ENCODE results near the gene RGS6.

Gene RGS6

DNA sequence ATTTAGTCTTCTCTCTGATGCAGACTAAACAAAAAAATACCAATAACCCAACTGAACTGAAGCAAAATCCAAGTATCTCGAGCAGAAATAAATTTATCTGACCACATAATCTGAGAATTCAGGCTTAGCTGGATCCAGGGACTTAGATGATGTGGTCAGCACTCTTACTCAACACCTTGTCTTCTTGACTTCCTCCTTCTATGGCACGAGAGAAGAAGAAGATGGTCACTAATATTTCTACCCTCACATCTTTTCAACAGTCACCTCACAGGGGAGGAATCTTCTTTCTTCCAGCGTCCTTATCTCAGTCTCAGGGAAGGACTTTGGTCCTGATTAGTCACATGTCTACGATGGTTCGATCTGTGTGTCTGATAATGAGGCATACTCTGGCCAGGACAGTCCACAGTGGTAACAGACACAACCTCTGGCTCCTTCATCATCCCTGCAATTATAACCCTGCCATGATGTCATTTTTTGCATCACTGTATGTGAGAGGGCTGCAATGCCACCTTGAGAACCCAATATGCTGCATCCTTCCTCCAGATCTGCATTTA is 15.8 kb downstream of the RGS6 start:
- DNase-seq: no peak

DNA sequence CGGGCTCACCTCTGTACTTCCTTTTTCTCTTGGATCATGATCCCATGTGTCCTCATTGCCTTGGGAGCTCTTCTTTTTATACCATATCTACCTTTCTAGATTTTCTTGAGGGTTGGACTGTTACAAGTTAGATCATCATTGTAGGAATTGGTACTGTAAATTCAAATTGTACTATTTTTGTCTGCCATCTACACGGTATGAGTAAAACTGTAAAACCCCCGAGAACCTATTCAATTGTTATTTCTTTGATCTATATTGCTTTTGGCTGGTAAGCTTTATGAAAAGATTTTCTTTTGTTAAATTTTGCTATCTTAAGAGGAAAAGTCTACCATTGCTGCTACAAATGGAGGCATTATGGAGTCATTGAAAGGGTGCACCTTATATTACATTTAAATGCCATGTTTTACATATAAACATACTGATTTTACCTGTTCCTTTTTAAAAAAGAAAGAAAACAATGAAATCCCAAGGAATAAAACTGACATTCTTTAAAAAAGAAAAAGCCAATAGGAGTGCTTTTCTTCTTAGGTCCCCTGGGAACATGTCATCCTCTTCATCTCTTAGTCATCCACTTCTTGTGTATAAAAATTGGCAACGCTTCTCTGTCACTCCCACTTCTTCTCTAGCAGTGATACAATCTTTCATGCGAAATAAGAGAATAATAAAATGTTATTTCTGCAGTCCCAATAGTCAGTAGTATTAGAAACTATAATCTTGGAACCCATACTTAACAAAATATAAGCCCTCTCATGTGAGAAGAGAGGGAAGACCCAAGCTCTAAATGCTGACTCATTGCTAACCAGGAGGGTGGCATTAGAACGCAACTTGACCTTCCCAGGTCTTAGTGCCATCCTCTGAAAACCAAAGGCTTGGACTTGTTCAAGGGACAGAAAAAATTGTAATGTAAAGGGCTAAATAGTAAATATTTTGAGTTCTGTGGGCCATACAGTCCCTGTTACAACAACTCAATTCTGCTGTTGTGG is 20.4 kb downstream of the RGS6 start:
- DNase-seq: no peak

DNA sequence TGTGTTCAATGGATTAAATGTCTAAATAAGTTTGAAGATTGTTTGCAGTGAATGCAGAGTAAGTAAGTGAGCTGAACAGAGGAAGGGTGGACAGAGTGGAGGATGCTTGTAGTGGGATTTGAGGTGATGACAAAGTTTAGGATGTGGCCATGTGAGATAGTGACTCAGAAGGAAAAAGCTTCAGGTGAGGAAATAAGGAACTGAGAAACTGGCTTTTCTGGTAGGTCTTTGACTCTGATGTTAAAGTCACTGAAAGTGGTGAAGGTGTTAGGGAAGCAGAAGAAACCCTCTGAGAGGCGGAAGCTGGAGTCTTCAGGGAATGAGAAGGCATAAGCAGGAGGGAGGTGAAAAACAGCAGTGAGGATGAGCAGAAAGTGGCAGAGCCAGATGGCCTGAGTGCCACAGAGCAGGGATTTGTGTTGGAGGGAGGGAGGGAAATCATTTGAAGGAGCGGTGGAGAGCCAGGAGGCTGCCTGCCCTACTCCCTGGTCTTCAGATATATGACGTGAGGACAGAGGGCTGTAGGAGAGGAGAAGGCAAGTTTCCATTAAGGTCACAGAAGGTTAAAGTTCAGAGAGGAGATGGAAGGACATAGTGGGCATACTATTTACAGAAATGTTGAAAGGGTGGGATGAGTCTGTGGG is 24.8 kb downstream of the RGS6 start:
- no peak for DNase-seq

DNA sequence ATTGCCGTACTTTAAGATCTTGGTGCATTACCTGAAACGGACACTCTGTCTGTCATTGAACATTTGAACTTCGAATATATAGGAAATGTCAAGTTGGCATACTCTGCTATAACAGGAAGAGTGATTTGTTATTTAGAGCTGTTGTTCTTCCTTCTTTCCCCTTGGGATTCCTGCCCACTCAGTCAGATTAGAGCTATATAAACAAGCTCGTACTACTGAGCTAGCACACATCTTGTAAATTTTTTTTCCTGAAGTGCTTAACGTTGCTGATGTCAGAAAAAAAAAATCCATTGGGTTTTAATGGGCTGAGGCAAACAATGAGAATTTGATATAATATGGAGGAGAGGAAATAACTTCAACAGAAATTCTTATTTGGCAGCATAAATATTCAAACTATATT is 26.8 kb downstream of the RGS6 start:
- DNase-seq: peak; percentile 13

DNA sequence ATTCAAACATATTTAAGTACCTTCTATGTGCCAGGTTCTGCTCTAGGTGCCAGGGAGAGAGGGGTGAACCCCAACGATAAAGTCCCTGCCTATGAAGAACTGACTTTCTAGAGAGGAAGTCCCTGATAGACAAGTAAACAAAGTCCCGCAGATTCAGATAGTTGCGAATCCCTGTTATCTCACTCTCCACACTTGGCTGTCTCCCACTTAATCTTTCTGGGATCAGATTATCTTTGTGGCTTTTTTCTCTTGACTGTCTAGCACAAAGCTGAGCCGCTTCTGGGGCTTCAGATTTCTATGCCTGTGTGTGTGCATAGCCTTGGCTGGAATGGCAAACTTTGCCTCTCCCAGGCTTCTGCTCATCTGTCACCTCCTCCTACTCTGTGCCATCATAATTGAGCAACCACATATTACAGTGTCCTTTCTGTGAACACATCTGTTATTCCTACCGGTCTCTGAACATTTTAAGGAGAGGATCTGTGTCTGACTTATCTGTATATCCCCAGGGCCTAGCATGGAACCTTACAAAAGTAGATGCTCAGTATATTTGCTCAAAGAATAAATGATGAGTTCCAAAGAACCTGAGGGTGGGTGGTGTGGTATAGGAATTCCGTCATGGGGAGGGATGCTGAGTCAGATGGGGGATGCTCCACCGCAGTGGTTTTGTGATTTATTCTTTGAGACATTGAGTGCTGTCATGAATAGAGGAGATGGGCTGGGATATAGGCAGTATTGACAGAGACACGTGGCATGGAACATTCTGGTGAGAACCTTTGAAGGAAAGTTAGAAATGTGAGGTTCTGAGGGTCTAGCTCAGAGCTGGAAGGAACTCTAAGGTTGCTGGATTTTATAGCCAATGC is 28.5 kb downstream of the RGS6 start:
- no peak for DNase-seq

DNA sequence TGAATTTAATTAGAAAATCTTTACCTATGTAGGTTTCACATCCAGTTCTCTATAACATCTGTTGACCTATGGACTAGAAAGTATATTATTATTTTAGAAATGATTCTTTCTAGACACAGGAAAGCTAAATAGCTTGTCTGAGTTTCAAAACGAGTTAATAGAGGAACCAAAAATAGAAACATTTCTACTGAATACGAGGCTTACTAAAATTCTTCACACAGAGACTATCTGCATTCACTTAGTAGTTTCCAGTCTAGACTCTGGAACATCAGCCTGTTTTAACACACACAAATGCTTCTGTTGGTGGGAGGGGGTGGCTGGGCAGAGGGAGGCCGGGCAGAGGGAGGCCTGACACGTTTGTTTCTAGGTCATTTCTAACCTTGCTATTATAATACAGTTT is 29.7 kb downstream of the RGS6 start:
- DNase-seq: no peak

DNA sequence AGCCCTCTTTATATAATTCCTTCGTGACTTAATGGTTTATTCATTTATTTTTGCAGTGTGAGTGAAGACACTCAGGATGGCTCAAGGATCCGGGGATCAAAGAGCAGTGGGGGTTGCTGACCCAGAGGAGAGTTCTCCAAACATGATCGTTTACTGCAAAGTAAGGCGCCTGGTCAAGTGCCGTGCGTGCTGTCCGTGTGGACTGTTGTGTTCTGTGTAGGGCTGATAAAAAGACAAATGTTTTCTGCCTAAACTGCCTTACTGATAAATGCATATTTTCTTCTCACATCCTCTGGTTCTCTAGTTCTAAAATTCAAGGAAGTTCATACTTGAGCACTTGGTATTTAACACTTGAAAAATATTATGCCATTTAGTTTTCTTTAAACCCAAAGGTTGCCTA is 32.5 kb downstream of the RGS6 start:
- DNase-seq: no peak

DNA sequence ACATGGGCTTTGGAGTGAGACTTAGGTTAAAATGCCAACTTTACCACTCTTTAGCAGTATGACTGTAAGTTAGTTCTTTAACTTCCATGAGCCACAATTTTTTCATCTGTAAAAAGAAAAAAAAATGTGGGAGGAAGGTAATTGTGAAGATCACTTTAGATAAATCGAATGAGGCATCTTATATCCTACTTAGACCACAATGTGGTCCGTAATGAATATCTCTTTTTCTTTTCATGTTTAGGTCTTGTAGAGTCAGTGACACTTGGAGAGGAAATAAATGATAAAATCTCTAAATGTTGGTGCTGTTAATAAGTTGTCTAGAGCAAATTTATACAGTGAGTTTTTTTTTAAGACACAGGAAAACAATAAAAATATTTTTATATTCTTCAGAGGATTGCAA is 34.3 kb downstream of the RGS6 start:
- DNase-seq: no peak

DNA sequence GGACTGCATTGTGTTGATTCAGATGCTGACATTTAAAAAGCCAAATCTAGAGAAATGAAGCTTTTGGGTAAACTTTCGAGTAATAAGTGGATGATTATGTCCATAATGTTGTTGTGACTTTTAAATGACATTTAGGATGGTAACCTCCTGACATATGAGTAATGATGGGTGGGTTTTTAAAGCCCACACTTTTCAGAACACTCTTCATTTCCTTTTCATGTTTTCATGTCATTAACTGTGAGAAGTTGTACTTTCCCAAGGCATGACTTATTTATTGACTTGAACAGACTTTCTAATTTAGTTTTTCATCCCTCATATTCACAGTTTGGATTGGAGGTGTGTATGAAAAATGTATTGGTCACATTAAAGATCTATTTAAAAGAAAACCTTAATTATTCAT is 35.5 kb downstream of the RGS6 start:
- no peak for DNase-seq

DNA sequence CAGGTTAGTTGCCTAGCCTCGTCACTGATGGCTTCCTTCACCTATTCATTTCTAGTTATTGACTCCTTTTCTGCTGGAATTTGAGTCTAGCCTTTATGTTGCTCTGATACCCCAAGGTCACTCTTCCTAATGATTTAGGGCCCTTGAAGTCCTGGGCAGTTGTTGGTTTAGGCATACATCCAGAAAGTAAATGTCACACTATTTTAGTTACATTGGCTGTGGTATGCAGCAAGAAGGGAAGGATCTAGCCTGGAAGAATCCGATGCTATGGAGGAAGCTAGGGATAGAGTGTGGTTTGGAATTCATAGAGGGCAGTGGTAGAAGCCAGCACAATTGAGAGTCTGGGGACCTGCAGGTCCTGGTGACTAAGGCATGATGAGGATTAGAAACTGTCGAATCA is 38.0 kb downstream of the RGS6 start:
- DNase-seq: no peak

DNA sequence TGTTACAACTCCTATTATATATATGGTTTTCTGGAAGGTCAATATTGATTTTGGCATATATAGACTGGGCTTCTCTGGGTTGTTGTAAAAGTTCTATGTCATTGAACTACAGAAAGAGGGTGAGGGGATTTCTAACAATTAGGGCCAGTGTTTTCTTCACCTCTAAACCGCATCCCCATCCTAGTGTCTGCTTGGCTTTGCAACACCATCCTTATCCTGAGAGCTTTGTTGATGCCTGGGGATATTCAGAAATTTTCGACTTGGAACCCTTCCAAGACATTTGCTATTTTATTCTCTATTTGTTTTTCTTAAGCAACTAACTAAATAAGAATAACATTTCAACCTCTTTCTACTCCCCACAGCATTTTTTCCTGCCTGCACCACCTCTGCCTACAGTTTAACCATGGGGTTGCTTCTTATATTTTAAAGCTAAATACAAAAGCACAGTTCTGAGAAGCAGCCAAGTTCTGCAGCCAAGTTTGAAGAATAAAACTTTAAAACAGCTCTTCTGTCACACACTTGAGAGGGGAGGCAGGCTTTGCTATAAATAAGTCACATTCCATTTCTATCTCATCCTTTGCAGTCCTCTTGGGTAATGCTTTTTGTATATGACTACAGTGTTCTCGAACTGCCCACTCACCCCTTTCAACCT is 53.4 kb downstream of the RGS6 start:
- no peak for DNase-seq

DNA sequence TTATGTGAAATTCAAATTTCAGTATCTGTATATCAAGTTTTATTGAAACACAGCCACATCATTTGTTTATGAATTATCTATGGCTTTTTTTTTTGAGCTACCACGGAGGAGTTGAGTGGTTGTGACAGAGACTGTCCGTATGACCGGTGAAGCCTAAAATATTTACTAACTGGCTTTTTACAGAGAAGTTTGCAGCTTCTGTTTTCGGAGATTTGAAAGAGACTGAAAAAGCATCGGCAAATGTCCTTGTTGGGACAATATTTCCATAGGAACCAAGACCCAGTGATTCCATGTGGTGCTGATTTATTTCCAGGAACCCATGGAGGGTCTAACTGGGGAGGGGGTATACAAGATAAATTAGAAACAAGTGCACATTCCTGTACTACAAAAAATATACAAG is 56.2 kb downstream of the RGS6 start:
- DNase-seq: no peak

DNA sequence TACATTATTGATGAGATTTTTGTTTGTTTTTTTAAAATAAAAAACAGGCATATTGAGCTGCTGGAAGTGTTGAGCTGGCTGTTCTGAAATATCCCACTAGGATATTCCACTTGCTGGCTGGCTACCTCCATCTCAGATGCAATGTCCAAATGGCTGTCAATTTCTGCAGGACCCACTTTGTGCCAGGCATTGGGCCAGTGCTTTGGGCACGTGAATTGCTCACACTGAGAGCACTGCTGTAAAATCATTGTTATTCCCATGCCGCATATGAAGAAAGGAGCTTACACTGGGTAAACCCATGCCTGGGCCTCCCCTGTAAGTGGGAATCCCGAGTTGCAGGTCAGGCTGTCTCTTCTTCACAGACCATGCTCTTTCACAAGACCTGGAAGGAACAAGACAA is 56.7 kb downstream of the RGS6 start:
- DNase-seq: no peak

DNA sequence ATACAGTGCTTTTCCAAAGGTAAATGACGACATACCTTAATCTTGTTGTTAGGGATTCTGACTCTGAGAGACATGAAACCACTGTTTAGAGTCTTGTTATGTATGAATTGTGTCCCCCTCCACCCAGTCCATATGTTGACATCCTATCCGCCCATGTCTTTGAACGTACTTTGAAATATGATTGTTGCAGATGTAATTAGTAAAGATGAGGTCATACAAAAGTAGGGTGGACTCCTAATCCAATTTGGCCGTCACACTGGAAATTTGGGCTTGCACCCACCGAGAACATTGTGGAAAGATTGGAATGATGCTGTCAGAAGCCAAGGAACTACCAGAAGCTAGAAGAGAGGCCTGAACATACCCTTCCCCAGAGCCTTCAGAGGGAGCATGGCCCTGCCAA is 62.2 kb downstream of the RGS6 start:
- DNase-seq: no peak

DNA sequence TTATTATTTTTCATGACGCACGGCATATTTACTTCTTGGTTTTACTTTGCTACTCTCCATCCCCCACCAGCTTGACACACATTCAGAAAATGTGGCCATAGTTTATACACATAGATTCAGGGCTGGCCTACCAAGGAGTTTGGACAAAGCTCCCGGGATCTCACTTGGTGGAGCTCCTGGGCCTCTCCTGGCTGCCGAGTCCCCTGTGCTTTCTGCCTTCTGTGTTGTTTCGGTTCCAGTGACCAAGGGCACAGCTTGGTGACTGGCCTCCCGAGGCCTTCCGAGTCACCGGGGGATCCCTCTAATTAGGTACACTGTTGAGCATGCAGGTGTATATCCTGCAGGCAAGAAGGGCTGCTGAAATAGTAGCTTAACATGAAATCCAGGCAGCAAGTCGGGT is 63.5 kb downstream of the RGS6 start:
- DNase-seq: no peak

DNA sequence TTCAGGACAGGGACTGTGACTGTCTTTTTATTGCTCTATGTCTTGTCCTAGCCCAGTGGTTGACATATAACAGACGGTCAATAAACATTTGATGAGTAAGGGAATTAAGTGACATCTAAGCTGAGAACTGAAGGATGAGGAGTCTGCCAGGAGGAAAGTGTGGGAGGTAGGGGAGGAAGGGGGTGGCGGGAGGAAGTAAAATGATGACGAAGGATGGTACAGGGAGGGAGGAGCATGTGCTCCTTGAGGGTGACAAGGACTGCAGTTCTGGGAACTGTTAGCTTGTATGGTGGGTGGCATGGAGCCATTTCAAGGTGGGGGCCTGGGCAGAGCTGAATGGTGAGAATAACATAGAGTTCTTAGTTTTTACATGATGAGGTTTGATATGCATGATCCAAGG is 64.4 kb downstream of the RGS6 start:
- DNase-seq: no peak

DNA sequence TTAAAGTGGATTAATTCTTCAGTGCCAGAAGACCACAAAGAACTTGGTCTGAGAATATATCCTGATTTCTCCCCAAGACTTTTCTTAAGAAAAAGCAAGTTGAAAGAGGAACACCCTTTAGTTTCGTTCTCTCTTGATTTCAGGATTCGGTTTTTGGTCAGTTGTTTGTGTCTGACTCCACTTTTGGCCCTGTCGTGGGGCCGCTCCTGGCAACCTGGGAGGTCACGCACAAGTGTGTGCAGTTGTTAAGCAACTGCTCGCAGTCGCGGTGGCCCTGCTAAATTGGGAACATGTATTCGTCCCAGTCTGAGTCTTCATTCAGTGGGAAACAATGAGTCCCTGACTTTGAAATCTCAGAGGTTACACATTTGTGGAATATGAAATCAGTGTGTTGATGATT is 68.7 kb downstream of the RGS6 start:
- DNase-seq: no peak

DNA sequence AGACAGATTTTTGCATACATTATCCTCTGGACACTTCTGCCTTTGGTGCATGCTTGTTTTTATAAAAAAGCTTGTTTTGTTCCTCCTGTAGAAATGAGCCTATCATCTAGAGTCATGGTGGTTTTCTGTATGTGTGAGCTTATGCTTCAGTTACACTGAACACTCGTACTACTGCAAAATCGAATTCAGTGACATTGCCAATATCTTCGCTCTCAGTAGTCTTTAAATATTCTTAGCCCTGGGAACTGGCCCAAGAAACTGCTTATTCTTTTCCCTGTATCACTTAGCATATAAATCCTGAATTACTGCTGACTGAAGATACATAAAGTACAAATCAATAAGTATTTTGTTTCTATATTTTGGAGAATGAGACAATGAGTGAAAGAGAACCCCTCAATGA is 70.5 kb downstream of the RGS6 start:
- no peak for DNase-seq

DNA sequence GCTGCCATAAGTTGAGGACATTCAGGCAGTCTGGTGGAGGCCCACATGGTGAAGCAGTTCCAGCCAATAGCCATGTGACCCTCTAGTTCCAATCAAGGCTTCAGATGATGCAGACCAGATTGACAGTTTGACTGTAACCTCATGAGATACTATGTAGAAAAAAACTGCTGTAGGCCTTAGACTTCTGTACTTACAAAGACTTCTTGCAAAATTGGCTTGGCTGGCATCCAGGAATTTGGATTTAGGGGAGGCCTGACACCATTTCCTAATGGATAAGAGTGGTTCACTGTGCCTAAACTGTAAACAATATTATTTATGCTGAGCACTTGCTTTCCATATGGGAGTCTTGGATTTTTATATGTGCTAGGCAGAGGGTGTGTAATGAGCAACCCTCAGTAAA is 76.4 kb downstream of the RGS6 start:
- no peak for DNase-seq

DNA sequence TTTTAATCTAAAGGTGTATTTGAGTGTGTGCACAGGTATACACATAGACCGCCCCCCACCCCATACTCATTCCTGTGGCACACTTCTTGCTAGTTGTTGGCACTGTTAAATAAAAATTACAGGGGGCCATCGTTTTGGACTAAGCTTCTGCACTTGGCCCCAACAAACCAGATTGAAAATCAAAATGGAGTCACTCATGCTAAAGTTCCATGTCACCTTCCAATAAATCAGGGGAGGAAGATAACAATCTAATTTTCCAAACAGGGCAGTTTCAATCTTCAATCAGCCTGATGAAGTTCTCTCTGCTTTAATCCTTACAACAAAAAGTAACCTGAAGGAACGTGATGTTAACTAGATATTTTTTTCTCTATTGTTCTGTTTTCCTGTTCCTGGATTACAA is 78.2 kb downstream of the RGS6 start:
- DNase-seq: no peak

DNA sequence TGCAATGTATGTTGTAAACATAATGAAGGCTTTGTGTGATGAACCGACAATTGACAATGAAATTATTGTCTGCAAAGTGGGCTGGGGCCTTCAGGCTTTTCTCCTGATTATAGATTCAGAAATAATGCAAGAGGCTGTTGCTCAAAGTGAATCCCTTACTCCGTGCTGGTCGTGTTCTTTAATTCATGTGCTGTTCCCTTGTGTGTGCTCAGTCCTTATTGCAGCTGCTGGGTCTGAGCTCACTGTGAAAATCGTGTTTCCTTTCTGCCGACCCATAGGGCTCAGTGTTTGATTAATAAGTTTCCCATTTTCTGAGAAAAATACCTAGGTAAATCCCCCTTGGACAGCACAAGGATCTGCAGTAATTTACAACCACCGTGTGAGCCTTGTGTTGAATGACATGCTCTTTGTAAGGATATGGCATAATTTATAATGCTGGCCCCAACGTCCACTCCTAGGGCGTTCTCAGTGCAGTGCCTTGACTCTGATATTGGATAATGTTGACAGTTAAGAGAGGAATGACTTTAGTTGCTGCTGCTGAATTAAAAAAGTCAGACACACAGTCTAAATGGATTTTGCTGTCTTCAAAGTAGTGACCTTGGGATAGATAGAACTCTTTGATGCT is 81.6 kb downstream of the RGS6 start:
- no peak for DNase-seq

DNA sequence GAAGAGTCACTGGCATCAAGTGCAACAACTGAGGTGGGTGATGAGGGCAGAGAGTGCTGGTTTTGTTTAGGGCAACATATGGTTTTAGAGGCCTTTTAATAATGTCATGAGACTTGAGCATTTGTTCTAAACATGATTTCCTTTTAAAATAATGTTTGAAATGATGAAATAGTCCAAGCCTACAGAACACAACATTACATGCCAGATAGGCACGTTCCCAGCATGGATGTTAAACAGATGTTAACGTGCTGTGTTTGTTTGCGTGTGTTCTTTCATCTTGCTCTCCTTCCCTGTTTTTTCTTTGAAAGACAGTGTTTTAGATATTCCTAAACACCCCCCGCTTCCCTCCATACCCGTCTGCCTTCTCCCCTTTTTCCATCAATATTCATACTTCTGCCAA is 82.3 kb downstream of the RGS6 start:
- no peak for DNase-seq

All from DMS79 (cell line).